HEK293T (cell line): ENCODE data around the gene CPT1B.

Experiments
- CTCF ChIA-PET: fragments of 350-600 bp; formaldehyde crosslinking; extraction: SDS; loops from one replicate; lab custom pipeline; 2021; ENCODE audit warnings: antibody characterized with exemption, inconsistent platforms; lab: Yijun Ruan, JAX
- POLR2A ChIA-PET: fragments of 350-600 bp; formaldehyde crosslinking; extraction: SDS; loops from one replicate; lab custom pipeline; 2020; ENCODE audit warnings: antibody characterized with exemption, inconsistent platforms; lab: Yijun Ruan, JAX
- DNase-seq: peaks from one replicate; pipeline ENCODE4 v3.0.0; 2012; ENCODE audit warnings: mixed read lengths; ENCODE audit errors: extremely low spot score
- ARNT ChIP-seq: fragments of 450-650 bp; IDR thresholded peaks from 2 replicates; pipeline ENCODE4 v1.6.1; 2017; ENCODE audit warnings: mild to moderate bottlenecking
- BHLHE40 ChIP-seq: fragments of 450-650 bp; IDR thresholded peaks from 2 replicates; pipeline ENCODE4 v1.6.1; 2016; ENCODE audit warnings: mild to moderate bottlenecking, moderate library complexity, borderline replicate concordance
- CTBP1 ChIP-seq: fragments of 450-650 bp; IDR thresholded peaks from 2 replicates; pipeline ENCODE4 v1.6.1; 2016; ENCODE audit warnings: borderline replicate concordance
- ELF4 ChIP-seq: fragments of 450-650 bp; IDR thresholded peaks from 2 replicates; pipeline ENCODE4 v1.6.1; 2017; ENCODE audit warnings: antibody characterized with exemption
- FOXA1 ChIP-seq: fragments of 450-650 bp; IDR thresholded peaks from 2 replicates; pipeline ENCODE4 v1.6.1; 2016; ENCODE audit warnings: mild to moderate bottlenecking
- FOXK2 ChIP-seq: fragments of 450-650 bp; IDR thresholded peaks from 2 replicates; pipeline ENCODE4 v1.6.1; 2016; ENCODE audit warnings: mild to moderate bottlenecking
- FOXM1 ChIP-seq: fragments of 450-650 bp; IDR thresholded peaks from 2 replicates; pipeline ENCODE4 v1.6.1; 2017; ENCODE audit warnings: mild to moderate bottlenecking, borderline replicate concordance
- HDGF ChIP-seq: fragments of 450-650 bp; IDR thresholded peaks from 2 replicates; pipeline ENCODE4 v1.6.1; 2017; ENCODE audit warnings: antibody characterized with exemption, borderline replicate concordance
- L3MBTL2 ChIP-seq: fragments of 450-650 bp; conservative IDR thresholded peaks from 2 replicates; pipeline ENCODE4 v1.6.1; 2016; ENCODE audit warnings: mild to moderate bottlenecking
- LEF1 ChIP-seq: fragments of 450-650 bp; IDR thresholded peaks from 2 replicates; pipeline ENCODE4 v1.6.1; 2017; ENCODE audit warnings: mild to moderate bottlenecking, borderline replicate concordance
- NFRKB ChIP-seq: fragments of 450-650 bp; IDR thresholded peaks from 2 replicates; pipeline ENCODE4 v1.6.1; 2016; ENCODE audit warnings: mild to moderate bottlenecking, moderate library complexity
- SP1 ChIP-seq: fragments of 450-650 bp; IDR thresholded peaks from 2 replicates; pipeline ENCODE4 v1.6.1; 2017
- SUZ12 ChIP-seq: fragments of 450-650 bp; IDR thresholded peaks from 2 replicates; pipeline ENCODE4 v1.6.1; 2016; ENCODE audit warnings: mild to moderate bottlenecking
- TARDBP ChIP-seq: fragments of 450-650 bp; IDR thresholded peaks from 2 replicates; pipeline ENCODE4 v1.6.1; 2016
- ZNF384 ChIP-seq: fragments of 450-650 bp; IDR thresholded peaks from 2 replicates; pipeline ENCODE4 v1.6.1; 2016
- TF ChIP-seq, protein P1 (sequence below): fragments of 450-650 bp; IDR thresholded peaks from 2 replicates; pipeline ENCODE4 v1.6.1; 2016

The CPT1B gene

DNA sequence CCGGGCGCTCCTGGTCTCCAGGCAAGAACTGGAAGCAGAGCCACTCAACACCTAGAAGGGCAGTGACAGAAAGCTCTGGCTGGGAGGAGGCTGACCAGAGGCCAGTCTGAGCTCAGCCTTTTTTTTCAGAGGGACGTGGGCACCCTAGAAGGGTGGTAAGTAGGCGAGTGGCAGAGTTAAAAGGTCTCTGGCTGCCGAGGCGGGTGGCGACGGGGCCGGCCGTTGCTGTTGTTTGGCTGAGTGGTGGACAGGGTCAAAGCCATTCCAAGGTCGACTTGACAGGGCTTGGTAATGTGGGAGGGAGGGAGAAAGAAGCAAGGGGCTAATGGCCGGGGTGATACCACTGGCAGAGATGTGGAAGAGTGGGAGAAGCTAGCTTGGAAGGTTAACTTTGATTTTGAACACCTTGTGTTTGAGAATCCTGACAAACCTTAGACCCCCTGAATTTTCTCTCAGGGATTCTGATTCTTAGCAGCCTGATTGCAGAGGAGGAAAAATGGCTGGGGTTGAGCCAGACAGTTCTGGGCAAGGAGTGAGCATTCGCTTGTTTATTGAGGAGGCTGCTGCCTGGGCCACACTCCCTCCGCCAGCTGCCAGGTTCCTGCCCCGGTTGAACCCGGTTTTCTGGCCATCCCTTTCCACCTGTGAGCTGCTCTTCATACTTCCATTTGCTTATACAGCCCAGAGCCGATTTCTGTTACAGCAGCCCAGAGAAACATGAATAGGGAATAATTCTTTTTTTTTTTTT lies 14.6 kb downstream of the CPT1B start:
- ChIA-PET CTCF (interaction anchor here (0.6 to 2.0 kb wide), 12 partner anchors 9 to 128 kb away, joined by 3 to 12 read pairs (median 6); partner anchors contain the start of genes KLHDC7B and SCO2), POLR2A (interaction anchor here (0.6 to 4.2 kb wide), 8 partner anchors 9 to 139 kb away, joined by 3 to 59 read pairs (median 3); partner anchors contain the start of genes CHKB and SCO2)
- no peak for DNase-seq
- TF ChIP-seq SUZ12 (no peak), FOXM1 (no peak), ZNF384 (no peak), NFRKB (no peak), ELF4 (no peak), FOXK2 (no peak), SP1 (no peak), HDGF (no peak), CTBP1 (no peak), TARDBP (no peak), LEF1 (no peak), BHLHE40 (no peak), ARNT (no peak), L3MBTL2 (no peak), FOXA1 (no peak)
- TF ChIP-seq, protein P1, sequence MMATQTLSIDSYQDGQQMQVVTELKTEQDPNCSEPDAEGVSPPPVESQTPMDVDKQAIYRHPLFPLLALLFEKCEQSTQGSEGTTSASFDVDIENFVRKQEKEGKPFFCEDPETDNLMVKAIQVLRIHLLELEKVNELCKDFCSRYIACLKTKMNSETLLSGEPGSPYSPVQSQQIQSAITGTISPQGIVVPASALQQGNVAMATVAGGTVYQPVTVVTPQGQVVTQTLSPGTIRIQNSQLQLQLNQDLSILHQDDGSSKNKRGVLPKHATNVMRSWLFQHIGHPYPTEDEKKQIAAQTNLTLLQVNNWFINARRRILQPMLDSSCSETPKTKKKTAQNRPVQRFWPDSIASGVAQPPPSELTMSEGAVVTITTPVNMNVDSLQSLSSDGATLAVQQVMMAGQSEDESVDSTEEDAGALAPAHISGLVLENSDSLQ: no peak

DNA sequence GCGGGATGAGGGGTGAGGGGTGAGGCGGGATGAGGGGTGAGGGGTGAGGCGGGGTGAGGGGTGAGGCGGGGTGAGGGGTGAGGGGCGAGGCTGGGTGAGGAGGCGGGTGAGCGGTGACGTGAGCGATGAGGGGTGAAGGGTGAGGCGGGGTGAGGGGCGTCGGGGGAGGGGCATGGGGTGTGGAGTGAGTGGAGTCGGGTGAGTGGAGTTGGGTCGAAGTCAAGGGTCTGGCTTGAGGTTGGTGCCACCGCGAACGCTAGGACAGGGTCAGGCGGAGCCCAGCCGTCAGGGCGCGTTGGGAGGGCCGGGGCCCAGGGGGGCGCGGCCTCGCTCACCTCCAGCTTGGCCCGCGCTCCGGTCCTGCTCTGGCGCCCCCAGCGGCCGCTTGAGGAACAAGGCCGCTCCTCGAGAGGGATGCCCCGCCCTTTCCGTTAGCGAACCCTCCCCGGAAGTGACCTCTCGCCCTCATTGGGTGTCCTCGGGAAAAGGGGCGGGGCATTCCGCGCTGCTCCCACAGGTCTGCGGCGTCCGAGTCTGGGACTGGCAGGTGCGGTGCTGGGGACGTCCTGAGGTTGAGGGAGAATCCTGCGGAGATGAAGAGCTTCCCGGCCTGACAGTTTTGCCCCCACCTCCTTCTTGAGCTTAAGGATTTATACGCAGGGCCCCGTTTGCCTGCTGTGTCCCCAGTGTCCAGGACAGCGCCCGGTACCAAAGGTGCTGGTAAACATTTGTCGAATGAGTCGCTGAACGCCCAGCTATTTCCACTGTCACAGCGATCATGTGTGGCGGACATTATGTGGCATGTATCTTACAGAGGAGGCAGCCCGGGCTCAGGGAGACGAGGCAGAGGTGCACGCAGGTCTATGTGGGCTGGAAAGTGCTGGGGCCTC lies 15.5 kb downstream of the CPT1B start, which contains the start of gene SYCE3:
Gene SYCE3 (minus strand): TSS at position 397 of the 890 bp plus-strand sequence. CDS start 6,514 bp downstream, outside the sequence.
- ChIA-PET CTCF (interaction anchor here (0.6 to 2.0 kb wide), 13 partner anchors 10 to 129 kb away, joined by 3 to 12 read pairs (median 5); partner anchors contain the start of genes KLHDC7B and SCO2), POLR2A (interaction anchor here (0.6 to 4.2 kb wide), 11 partner anchors 9 to 140 kb away, joined by 3 to 59 read pairs (median 3); partner anchors contain the start of genes CHKB and SCO2)
- no peak for TF ChIP-seq ZNF384
- TF ChIP-seq ELF4: peak; percentile 54
- DNase-seq: peak; percentile 98

DNA sequence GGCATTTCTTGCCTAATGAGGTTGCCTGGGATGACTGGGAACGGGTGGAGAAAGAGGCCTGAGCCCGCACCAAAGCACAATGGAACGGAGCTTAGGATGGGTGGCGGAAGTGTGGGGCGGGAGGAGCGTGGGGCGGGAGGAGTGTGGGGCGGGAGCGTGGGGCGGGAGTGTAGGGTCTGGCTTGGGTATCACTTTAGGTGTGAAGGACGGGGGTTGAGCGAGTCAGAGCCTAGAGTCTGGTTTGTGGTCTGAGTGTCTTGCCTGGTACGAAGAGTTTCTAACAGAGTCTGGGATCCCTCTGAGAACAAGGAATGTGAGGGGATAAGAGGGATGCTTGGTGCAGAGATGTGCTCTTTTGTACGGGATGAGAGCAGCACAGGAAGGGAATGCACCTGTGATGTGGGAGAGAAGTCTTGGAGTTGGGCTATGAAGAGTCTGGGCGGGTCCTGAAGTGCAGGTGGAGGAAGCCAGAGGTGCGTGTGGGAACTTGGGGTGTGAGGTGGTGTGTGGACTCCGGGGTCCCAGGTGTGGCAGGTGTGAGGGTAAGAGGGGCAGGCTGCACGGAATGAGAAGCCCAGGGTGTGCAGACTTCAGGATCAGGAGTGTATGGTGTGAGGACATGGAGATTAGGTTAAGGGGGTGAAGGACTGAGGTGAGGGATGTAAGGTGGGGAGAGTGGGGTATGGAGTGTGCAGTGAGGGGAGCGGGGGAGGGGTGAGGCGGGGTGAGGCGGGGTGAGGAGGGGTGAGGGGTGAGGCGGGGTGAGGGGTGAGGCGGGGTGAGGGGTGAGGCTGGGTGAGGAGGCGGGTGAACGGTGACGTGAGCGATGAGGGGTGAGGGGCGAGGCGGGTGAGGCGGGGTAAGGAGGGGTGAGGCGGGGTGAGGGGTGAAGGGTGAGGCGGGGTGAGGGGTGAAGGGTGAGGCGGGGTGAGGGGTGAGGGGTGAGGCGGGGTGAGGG lies 16.5 kb downstream of the CPT1B start:
- ChIA-PET CTCF (no interaction called here), POLR2A (no interaction called here)
- no peak for TF ChIP-seq BHLHE40
- TF ChIP-seq NFRKB: no peak
- TF ChIP-seq, protein P1: no peak
- no peak for TF ChIP-seq SUZ12
- no peak for TF ChIP-seq ELF4
- TF ChIP-seq ZNF384: no peak
- DNase-seq: no peak

DNA sequence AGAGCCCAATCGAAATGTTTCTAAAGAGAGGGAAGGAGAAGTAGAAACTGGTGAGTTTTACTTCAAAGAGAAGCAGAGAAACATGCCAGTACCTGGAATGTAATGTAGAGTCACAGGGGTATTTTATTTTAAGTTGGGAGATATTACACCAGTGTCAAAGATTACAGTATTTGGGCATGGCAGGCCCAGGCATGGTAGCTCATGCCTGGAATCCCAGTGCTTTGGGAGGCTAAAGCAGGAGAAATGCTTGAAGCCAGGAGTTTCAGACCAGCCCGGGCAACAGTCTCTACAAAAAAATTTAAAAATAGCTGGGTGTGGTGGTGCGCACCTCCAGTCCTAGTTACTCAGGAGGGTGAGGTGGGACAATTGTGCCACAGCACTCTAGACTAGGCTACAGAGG lies 18.2 kb downstream of the CPT1B start:
- ChIA-PET CTCF (interaction anchor here (0.6 to 1.0 kb wide), 2 partner anchors 34 to 201 kb away, joined by 3 to 4 read pairs; partner anchors contain the start of gene SCO2), POLR2A (interaction anchor here (0.9 kb wide), 1 partner anchor 35 kb away, joined by 4 read pairs; the partner anchor contains the start of gene SCO2)
- TF ChIP-seq NFRKB: no peak
- TF ChIP-seq SP1: no peak
- TF ChIP-seq SUZ12: no peak
- no peak for TF ChIP-seq ZNF384
- TF ChIP-seq L3MBTL2: no peak
- TF ChIP-seq, protein P1: no peak
- no peak for TF ChIP-seq FOXK2
- DNase-seq: no peak

DNA sequence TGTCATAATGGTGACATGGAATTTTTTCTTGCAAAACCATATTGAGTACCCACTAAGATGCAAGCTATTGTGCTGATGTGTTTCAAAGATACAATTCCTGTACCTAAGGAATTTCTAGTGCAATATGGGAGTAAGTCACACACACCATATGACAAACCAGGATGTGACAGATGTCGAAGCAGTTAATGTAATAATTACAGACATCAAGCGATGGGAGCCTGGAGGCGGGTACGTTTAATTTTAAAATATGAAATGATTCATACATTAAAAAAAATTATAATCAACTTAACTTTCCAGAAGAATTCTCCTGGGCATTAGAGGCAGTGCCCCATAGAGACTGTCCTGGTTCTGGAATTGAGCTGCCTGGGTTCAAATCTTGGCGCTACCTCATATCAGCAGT lies 21.5 kb downstream of the CPT1B start:
- no peak for DNase-seq
- CTCF ChIA-PET: interaction anchor here (1.0 kb wide), 1 partner anchor 11 kb away, joined by 4 read pairs; the partner anchor contains the start of gene KLHDC7B
- POLR2A ChIA-PET: interaction anchor here (1.0 to 3.0 kb wide), 2 partner anchors 9 to 31 kb away, joined by 3 to 14 read pairs; partner anchors contain the start of gene SCO2
- TF ChIP-seq SP1 (no peak), ARNT (no peak), TARDBP (no peak), L3MBTL2 (no peak), ELF4 (no peak), FOXM1 (no peak), HDGF (no peak)
- TF ChIP-seq, protein P1: no peak
